Raji (cell line): ENCODE data around the gene MED9.

Experiments used
- POLR2A ChIP-seq: IDR thresholded peaks from 2 replicates; pipeline ENCODE4 v1.6.1; 2011; ENCODE audit warnings: low read depth, low read length, control low read depth; ENCODE audit not compliant: insufficient read depth

Gene MED9, protein sequence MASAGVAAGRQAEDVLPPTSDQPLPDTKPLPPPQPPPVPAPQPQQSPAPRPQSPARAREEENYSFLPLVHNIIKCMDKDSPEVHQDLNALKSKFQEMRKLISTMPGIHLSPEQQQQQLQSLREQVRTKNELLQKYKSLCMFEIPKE

GRCh38 chr17:17476865-17477467 is at the start of gene MED9:
Gene MED9 (plus strand): TSS chr17:17477000. CDS start chr17:17477042, 42 bp downstream.
- TF ChIP-seq POLR2A: peak; percentile 91

GRCh38 chr17:17429222-17429621 is 47.6 kb upstream of the MED9 start:
- no peak for TF ChIP-seq POLR2A

- no peak for TF ChIP-seq POLR2A
These were observed 45.2 kb upstream of the MED9 start for GRCh38 chr17:17431605-17432004.

GRCh38 chr17:17433000-17433703 is 43.6 kb upstream of the MED9 start:
- TF ChIP-seq POLR2A: no peak

DNA sequence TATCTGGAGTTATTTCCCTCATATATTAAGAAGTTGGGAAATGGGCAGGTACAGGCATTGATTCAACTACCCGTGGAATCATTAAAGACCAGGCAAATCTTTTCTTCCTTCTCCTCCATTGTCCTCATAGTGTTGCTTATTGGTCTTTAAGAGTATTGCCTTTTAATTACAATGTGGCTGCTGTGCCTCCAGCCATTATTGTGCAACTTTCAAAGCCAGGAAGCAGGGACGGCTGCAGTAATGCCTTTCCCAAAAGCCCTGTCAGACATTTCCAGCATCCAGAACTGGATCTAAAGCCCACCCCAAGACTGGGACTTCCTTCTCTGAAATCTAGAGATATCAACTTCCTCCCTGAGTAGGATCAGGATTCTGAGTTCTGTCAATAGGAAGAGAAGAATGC is 42.3 kb upstream of the MED9 start:
- no peak for TF ChIP-seq POLR2A

- no peak for TF ChIP-seq POLR2A
These were observed 41.5 kb upstream of the MED9 start for GRCh38 chr17:17435323-17435722.

GRCh38 chr17:17437461-17437860 is 39.3 kb upstream of the MED9 start:
- TF ChIP-seq POLR2A: no peak

GRCh38 chr17:17437893-17438292 is 38.9 kb upstream of the MED9 start:
- no peak for TF ChIP-seq POLR2A

DNA sequence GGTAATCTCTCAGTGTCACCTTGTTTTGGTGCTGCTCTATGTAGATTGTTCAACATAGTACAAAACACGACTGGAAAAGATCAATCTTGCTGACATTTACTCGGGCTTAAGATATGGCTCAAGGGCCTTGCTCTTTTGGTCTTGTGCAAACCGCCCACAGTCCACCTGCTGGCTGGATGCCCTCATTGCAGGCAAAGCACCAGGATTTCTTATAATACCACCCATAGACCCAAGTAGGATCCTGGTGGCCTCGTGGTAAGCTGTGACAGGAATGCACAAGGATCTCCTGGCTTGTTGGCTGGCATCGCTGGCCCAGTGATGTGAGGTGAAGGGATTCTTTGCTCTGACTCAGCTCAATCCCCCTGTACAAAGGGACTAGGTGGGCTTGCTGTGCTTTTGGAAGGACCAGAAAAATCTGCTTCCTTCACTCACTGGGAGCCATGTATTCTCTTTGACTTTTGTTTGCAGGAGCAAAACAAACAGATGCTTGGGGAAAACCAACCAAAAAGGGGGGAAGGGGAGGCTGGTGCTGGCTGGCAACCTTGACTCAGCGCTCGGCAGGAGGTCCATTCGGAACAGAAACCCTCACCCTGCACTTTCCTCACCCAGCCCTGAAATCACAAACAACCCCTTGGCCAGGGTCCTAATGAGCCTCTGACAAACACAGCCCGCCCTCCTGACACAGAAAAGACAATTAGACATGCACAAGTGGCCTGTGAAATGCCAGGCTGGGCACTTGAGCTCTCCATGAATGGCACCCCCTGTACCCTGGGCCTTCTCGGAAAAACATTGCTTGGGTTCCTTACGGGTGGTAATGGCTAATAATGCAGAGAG is 36.6 kb upstream of the MED9 start:
- no peak for TF ChIP-seq POLR2A

DNA sequence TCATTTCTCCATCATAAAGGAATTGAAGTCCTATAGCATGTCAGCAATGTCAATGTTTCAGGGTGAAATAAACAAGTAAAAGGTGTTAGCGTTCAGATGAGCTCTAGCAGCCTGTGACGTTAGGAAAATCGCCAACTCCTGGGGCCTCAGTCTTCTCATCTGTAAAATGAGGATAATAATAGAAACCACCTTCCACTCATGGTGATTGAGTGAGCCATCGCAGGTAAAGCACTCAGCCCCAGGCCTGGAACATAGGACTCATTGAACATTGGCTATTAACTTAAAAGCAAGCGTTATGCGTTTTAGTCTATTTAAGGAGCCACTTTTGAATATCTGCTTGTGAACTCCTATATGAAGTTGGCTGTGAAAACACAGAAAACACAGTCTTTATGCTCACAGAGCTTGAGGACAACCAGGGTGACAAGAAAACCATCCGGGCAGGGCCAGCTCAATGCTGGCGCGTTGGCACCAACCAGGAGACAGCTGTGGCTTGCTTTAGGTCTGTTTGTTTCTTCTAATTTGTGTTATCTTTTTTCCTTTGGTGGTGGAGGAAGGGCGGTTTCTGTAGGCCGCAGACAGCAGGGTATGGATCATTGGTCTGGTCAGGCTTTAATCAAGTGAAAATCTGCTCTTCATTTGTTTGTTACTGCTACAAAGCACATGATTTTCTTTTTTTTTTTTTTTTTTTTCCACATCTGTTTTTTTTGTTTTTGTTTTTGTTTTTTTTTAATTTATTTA is 35.7 kb upstream of the MED9 start:
- no peak for TF ChIP-seq POLR2A

DNA sequence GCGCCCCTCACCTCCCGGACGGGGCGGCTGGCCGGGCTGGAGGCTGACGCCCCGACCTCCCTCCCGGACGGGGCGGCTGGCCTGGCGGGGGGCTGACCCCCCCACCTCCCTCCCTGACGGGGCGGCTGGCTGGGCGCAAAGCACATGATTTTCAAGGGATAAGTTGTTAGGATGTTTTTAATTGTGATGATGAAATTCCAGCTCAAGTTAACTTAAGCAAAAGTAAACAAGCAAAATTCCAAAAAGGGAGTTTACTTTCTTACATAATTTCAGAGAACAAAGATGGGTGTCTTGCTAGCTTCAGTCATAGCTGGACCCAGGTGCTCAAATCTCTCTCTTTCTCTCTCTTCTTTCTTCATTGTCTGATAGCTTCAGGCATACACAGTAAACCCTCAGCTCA is 33.6 kb upstream of the MED9 start:
- no peak for TF ChIP-seq POLR2A

GRCh38 chr17:17445296-17445924 is 31.4 kb upstream of the MED9 start:
- no peak for TF ChIP-seq POLR2A

DNA sequence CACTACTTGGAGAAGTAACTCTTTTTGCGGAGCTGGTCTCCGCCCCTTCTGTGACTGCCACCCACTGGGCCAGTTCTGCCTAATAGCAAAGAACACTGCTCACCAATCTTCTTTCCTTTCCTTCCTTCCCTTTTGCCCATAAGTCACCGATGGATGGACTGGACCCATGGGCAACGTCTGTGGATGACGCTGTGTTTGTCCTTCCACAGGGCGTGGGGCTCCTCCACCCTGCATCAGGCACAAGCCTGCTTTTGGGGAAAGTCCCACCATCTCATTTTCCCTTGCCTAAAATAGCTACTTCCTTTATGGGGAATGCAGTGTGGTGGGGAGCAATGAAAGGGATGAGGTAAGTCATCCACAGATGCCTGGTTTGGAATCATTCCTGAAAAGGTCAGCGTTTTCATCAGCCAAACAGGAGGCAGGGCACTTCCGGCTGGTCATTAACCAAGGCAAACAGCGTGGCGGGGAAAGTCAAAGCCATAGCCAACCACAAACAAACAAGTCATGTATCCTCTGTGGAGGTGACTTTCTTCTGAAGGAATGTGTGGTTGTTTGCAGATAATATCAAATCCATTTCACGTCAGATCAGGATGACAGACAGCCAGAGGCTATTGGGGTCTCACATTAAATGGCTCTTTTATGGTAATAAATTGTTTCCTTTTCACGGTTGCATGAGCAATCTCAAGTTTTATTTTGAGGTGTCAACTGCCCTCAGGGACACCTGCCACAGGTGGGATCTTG is 30.7 kb upstream of the MED9 start:
- no peak for TF ChIP-seq POLR2A

DNA sequence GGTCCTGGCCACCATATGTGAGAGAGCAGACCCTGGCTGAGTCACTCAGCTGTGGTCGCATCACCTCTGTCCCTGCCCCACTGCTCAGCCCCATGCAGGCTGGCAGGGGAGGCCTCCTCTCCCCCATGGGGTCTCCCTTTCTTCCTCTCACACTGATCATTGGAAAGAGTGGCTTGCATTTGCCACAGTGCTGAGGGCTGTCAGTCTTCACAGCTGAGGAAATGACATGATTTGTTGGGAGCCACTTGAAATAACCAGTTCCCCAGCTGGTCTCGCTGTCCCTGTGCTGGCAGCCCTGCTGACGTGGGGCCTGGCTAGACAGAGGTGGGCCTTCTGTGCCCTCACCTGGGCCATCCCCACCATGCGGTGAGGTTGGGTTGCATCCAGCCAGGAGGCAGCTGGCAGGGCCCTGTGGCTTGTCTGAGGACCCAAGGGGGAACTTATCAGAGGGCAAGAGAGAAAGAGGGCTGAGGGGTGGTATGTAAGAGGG is 30.1 kb upstream of the MED9 start:
- no peak for TF ChIP-seq POLR2A
